ENCODE results near the gene GDA. TPM values are rescaled to one million over a fixed set of nuclear protein-coding genes. Genes with fewer than 3 reads are reported as not detected.

The GDA gene
- total RNA-seq, 1 donor from 2014 or later, result 0.22 TPM

- H3K27me3 Mint-ChIP-seq (ENCODE audit: low read depth), result peaks cover 5% of the 10 kb centered on the region
- TF ChIP-seq CTCF (IDR thresholded peaks at IDR 0.05), result no peak
- no peak overlapping the region for H3K27ac Mint-ChIP-seq (ENCODE audit: unreplicated experiment)
- no peaks in the 10 kb centered on the region for H3K4me1 Mint-ChIP-seq (ENCODE audit: low read depth)
- H3K36me3 Mint-ChIP-seq (ENCODE audit: low read depth), result no peaks in the 10 kb centered on the region
- H3K9me3 Mint-ChIP-seq (ENCODE audit: low read depth), result no peaks in the 10 kb centered on the region
- no peak for DNase-seq (ENCODE audit: low spot score)
- no peak overlapping the region for H3K4me3 Mint-ChIP-seq (ENCODE audit: unreplicated experiment)
Observed at GRCh38 chr9:72150127-72150526, 887 bp downstream of the GDA start.

DNA sequence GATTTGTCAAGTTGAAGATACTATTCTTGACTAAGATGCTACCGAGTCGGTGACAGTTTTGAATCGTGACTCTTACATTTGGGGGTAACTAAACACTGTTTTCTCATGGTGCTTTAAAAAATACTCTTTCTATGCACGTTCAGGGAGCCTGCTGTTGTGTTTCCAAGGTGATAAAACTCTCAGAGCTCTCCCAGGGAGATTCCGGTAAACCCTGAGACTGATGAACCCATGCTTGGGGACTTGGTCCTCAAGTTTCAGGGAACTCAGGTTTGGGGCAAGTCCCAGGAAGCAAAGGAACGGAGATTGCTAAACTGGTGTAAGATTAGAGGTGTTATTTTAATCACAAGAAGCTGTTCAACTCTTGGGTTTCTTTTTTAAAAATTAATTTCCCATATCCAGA, 1.4 kb downstream of the GDA start:
- Mint-ChIP-seq H3K4me1 (ENCODE audit: low read depth) (no peaks in the 10 kb centered on the region), H3K27ac (ENCODE audit: unreplicated experiment) (no peak overlapping the region), H3K36me3 (ENCODE audit: low read depth) (no peaks in the 10 kb centered on the region), H3K27me3 (ENCODE audit: low read depth) (peaks cover 5% of the 10 kb centered on the region), H3K9me3 (ENCODE audit: low read depth) (no peaks in the 10 kb centered on the region), H3K4me3 (ENCODE audit: unreplicated experiment) (no peak overlapping the region)
- no peak for DNase-seq (ENCODE audit: low spot score)
- TF ChIP-seq CTCF (IDR thresholded peaks at IDR 0.05), result no peak

DNA sequence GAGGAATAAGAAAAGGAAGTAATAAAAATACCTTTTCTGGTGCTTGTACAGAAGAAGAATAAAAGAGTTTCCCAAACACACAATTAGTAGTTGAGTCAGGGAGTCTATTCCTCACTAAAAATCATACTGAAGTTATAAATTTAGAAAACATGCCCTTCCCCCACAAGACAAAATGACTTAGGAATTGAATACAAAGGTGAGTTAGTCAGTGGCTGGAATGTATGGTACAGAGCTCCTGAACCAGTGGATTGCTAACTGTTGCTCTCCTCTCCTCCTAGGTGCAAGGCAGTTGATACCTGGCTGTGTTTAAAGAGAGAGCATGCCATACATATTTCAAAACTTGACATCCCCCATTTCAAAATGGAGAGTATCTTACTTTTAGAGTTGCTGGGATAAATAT, 1.9 kb downstream of the GDA start:
- Mint-ChIP-seq H3K9me3 (ENCODE audit: low read depth) (no peaks in the 10 kb centered on the region), H3K27ac (ENCODE audit: unreplicated experiment) (no peak overlapping the region), H3K36me3 (ENCODE audit: low read depth) (no peaks in the 10 kb centered on the region), H3K4me3 (ENCODE audit: unreplicated experiment) (no peak overlapping the region), H3K27me3 (ENCODE audit: low read depth) (peaks cover 5% of the 10 kb centered on the region), H3K4me1 (ENCODE audit: low read depth) (no peaks in the 10 kb centered on the region)
- DNase-seq (ENCODE audit: low spot score), result no peak
- no peak for TF ChIP-seq CTCF (IDR thresholded peaks at IDR 0.05)

GRCh38 chr9:72154468-72155285, 5.4 kb downstream of the GDA start:
- no peak overlapping the region for H3K27ac Mint-ChIP-seq (ENCODE audit: unreplicated experiment)

GRCh38 chr9:72155301-72155700, 6.1 kb downstream of the GDA start:
- no peak overlapping the region for H3K27ac Mint-ChIP-seq (ENCODE audit: unreplicated experiment)
- no peak overlapping the region for H3K4me3 Mint-ChIP-seq (ENCODE audit: unreplicated experiment)
- no peaks in the 10 kb centered on the region for H3K4me1 Mint-ChIP-seq (ENCODE audit: low read depth)
- H3K9me3 Mint-ChIP-seq (ENCODE audit: low read depth), result peaks cover 4% of the 10 kb centered on the region
- DNase-seq (ENCODE audit: low spot score), result no peak
- H3K36me3 Mint-ChIP-seq (ENCODE audit: low read depth), result no peaks in the 10 kb centered on the region
- H3K27me3 Mint-ChIP-seq (ENCODE audit: low read depth), result no peaks in the 10 kb centered on the region
- TF ChIP-seq CTCF (IDR thresholded peaks at IDR 0.05), result no peak

More at GRCh38 chr9:72154468-72155285, 5.4 kb downstream of the GDA start:
- no peak for TF ChIP-seq CTCF (IDR thresholded peaks at IDR 0.05)
- no peaks in the 10 kb centered on the region for H3K36me3 Mint-ChIP-seq (ENCODE audit: low read depth)
- no peak for DNase-seq (ENCODE audit: low spot score)
- no peaks in the 10 kb centered on the region for H3K27me3 Mint-ChIP-seq (ENCODE audit: low read depth)
- H3K4me1 Mint-ChIP-seq (ENCODE audit: low read depth), result no peaks in the 10 kb centered on the region
- H3K9me3 Mint-ChIP-seq (ENCODE audit: low read depth), result peaks cover 3% of the 10 kb centered on the region
- no peak overlapping the region for H3K4me3 Mint-ChIP-seq (ENCODE audit: unreplicated experiment)
